Measurements from ENCODE around the gene CPHXL2. TPM values are rescaled to one million over a fixed set of nuclear protein-coding genes. Genes with fewer than 3 reads are reported as not detected.
A peak's percentile ranks its signal among the peaks of the same experiment; 100 is the strongest.

Gene CPHXL2
- total and polyA plus RNA-seq, 2 donors (not counting 1 experiment from before 2014, with no cell fraction given) = not detected

DNA sequence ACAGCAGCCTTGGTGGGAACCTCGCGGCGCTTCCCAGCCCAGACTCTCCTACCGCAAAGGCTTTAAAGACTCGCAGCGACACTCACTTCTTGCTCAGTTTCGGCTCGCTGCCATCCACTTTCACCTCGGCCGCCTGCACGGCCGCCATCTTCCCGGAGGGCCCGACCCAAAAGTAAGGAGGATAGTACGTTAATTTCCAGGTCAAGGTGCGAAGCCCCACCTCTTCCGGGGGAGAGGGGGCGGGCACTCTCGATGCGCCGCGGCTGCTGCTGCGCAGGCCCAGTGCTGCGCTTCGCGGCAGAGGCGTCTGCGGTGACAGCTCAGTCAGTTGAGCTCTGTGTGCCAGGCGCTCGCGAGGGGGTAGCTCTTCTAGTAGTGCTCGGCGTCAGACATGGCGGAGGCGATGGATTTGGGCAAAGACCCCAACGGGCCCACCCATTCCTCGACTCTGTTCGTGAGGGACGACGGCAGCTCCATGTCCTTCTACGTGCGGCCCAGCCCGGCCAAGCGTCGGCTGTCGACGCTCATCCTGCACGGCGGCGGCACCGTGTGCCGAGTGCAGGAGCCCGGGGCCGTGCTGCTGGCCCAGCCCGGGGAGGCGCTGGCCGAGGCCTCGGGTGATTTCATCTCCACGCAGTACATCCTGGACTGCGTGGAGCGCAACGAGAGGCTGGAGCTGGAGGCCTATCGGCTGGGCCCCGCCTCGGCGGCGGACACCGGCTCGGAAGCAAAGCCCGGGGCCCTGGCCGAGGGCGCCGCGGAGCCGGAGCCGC is 29.1 kb downstream of the CPHXL2 start, which contains the start of the genes KARS1 and TERF2IP:
Gene KARS1, minus strand, starts transcription at position 174 of the 773 bp plus-strand sequence. Its CDS starts 26 bp downstream, at position 148.
Gene TERF2IP, plus strand, starts transcription at position 282 of the 773 bp plus-strand sequence. Its CDS starts 110 bp downstream, at position 392.
- Histone ChIP-seq H3K4me1 (ENCODE audit: control insufficient read depth in 2 of 2, insufficient read depth in 2 of 2, low read length in 2 of 2) (peaks cover 54 to 55% of the 10 kb centered on the region in 2 donors), H3K27ac (ENCODE audit: low read length in 2 of 2) (peak within 1 kb of the TSS; percentile 85 to 87), H3K4me2 (replicated peaks; ENCODE audit: low read depth, low read length, poor library complexity, severe bottlenecking) (peak within 1 kb of the TSS; percentile 85), H3K36me3 (replicated peaks in 1 of 2; ENCODE audit: control extremely low read depth in 1 of 2, control insufficient read depth in 1 of 2, extremely low read depth in 1 of 2, insufficient read depth in 2 of 2, low read length in 1 of 2) (peaks cover 15 to 28% of the 10 kb centered on the region in 2 experiments), H3K9me3 (ENCODE audit: control extremely low read depth in 1 of 3, control insufficient read depth in 2 of 3, insufficient read depth in 1 of 3, low read length in 2 of 3) (no peaks in the 10 kb centered on the region), H3K79me2 (ENCODE audit: control insufficient read depth, insufficient read depth, low read length) (peaks cover 88% of the 10 kb centered on the region), H3K27me3 (replicated peaks in 1 of 4; ENCODE audit: control extremely low read depth in 1 of 4, control insufficient read depth in 3 of 4, insufficient read depth in 4 of 4, low read length in 3 of 4) (no peaks in the 10 kb centered on the region), H3K9ac (ENCODE audit: low read length) (peak within 1 kb of the TSS; percentile 93), H2AFZ (ENCODE audit: insufficient read depth, low read depth, low read length, poor library complexity, severe bottlenecking) (peak within 1 kb of the TSS; percentile 88), H3K4me3 (ENCODE audit: control extremely low read depth in 1 of 5, extremely low read depth in 1 of 5, insufficient read depth in 1 of 5, low read depth in 2 of 5, low read length in 4 of 5) (peak within 1 kb of the TSS; percentile 73 to 96 (median 85)), H4K20me1 (ENCODE audit: control insufficient read depth, insufficient read depth, low read length, poor library complexity, severe bottlenecking) (peaks cover 38% of the 10 kb centered on the region)
- WGBS (ENCODE audit: insufficient coverage) = under 1% methylated on average over 76 of the region's 76 CpGs
- TF ChIP-seq EZH2 (IDR thresholded peaks at IDR 0.05; ENCODE audit: borderline replicate concordance, insufficient read depth, low read depth, low read length, poor library complexity, severe bottlenecking) (no peak), CTCF (IDR thresholded peaks at IDR 0.05) (no peak)
- peak; percentile 96 for DNase-seq
- H3K4me1 Mint-ChIP-seq = peaks cover 53% of the 10 kb centered on the region
- ChIA-PET CTCF (interaction anchor here (0.8 to 5.5 kb wide), 13 partner anchors 12 to 448 kb away, joined by 3 to 60 read pairs (median 5); partner anchors contain the start of genes ADAT1, CFDP1 and TMEM170A), POLR2A (interaction anchor here (0.6 to 2.8 kb wide), 10 partner anchors 15 to 981 kb away, joined by 3 to 15 read pairs (median 4); partner anchors contain the start of genes ADAT1, CFDP1, GABARAPL2 and RFWD3)
- H3K27ac Mint-ChIP-seq = peak within 1 kb of the TSS; percentile 99
- H3K9me3 Mint-ChIP-seq (ENCODE audit: insufficient read depth) = no peaks in the 10 kb centered on the region
- ATAC-seq (ENCODE audit: low read depth) = peak; percentile 85
- peak within 1 kb of the TSS; percentile 97 for H3K4me3 Mint-ChIP-seq
- intact Hi-C loops (cut with micrococcal nuclease) = loop anchor here (1.0 to 5.0 kb wide), 12 partner anchors 24 to 980 kb away; partner anchors contain the start of genes ADAT1, CFDP1, GABARAPL2 and RFWD3
- no peaks in the 10 kb centered on the region for H3K27me3 Mint-ChIP-seq

Measured in B cell (primary cell).